Measurements from ENCODE around the gene CYP2C19. TPM values are rescaled to one million over a fixed set of nuclear protein-coding genes. Genes with fewer than 3 reads are reported as not detected.
"Not testable (repeated sequence)": the region's sequence is repeated elsewhere in the genome, so short reads cannot be mapped to it uniquely, and the experiment has no call there.

Gene CYP2C19
- total RNA-seq, 1 experiment from 2014 or later = not detected

GRCh38 chr10:94760586-94761178 lies 1.8 kb upstream of the CYP2C19 start:
- Histone ChIP-seq H3K4me2 (ENCODE audit: low read length) (no peak overlapping the region), H3K4me3 (ENCODE audit: low read length) (no peak overlapping the region), H3K9me2 (replicated peaks; ENCODE audit: low read length) (no peaks in the 10 kb centered on the region), H3K79me2 (ENCODE audit: low read length) (no peaks in the 10 kb centered on the region), H3K4me1 (ENCODE audit: insufficient read depth, low read length) (no peaks in the 10 kb centered on the region), H2AFZ (ENCODE audit: low read length) (no peak overlapping the region), H3K9me3 (ENCODE audit: low read length) (no peaks in the 10 kb centered on the region), H3K36me3 (ENCODE audit: low read depth, low read length) (no peaks in the 10 kb centered on the region), H3F3A (ENCODE audit: low read length, unreplicated experiment) (no peaks in the 10 kb centered on the region), H3K27ac (ENCODE audit: low read length) (no peak overlapping the region), H4K20me1 (ENCODE audit: low read length) (no peaks in the 10 kb centered on the region), H3K27me3 (ENCODE audit: low read length) (no peaks in the 10 kb centered on the region), H3K9ac (ENCODE audit: low read length) (no peak overlapping the region)
- ATAC-seq (no peak), DNase-seq (no peak)
- no peak for TF ChIP-seq CTCF (conservative IDR thresholded peaks at IDR 0.05; ENCODE audit: low read depth, low read length)
- no peak for TF ChIP-seq EZH2phosphoT487 (IDR thresholded peaks at IDR 0.05; ENCODE audit: borderline replicate concordance, low read length)
- no peak for TF ChIP-seq EZH2 (IDR thresholded peaks at IDR 0.05; ENCODE audit: low read length, unreplicated experiment)
- BruUV-seq (replicated peaks) = no TSS peak
- intact Hi-C loops (cut with micrococcal nuclease) = no loop called here
- ChIA-PET CTCF (no interaction called here), POLR2A (ENCODE audit: unreplicated experiment) (no interaction called here)

- H3K9ac ChIP-seq (ENCODE audit: low read length); H3K27me3 ChIP-seq (ENCODE audit: low read length); DNase-seq; H3K9me3 ChIP-seq (ENCODE audit: low read length); intact Hi-C loops (cut with micrococcal nuclease); ATAC-seq; H3K36me3 ChIP-seq (ENCODE audit: low read depth, low read length); H3K27ac ChIP-seq (ENCODE audit: low read length); POLR2A ChIA-PET (ENCODE audit: unreplicated experiment); CTCF ChIA-PET; H4K20me1 ChIP-seq (ENCODE audit: low read length); H3K4me3 ChIP-seq (ENCODE audit: low read length); BruUV-seq (replicated peaks); H2AFZ ChIP-seq (ENCODE audit: low read length); H3K4me2 ChIP-seq (ENCODE audit: low read length); H3K79me2 ChIP-seq (ENCODE audit: low read length); H3F3A ChIP-seq (ENCODE audit: low read length, unreplicated experiment); H3K9me2 ChIP-seq (replicated peaks; ENCODE audit: low read length); H3K4me1 ChIP-seq (ENCODE audit: insufficient read depth, low read length): not testable (repeated sequence)
Observed at GRCh38 chr10:94775425-94775824, 12.9 kb downstream of the CYP2C19 start.

GRCh38 chr10:94777886-94778458 lies 15.5 kb downstream of the CYP2C19 start:
- H3K27me3 ChIP-seq (ENCODE audit: low read length) = no peaks in the 10 kb centered on the region
- POLR2A ChIA-PET (ENCODE audit: unreplicated experiment) = no interaction called here
- H3F3A ChIP-seq (ENCODE audit: low read length, unreplicated experiment) = no peaks in the 10 kb centered on the region
- H3K4me2 ChIP-seq (ENCODE audit: low read length) = no peak overlapping the region
- no peak overlapping the region for H2AFZ ChIP-seq (ENCODE audit: low read length)
- intact Hi-C loops (cut with micrococcal nuclease) = no loop called here
- ATAC-seq (no peak), DNase-seq (no peak)
- H3K36me3 ChIP-seq (ENCODE audit: low read depth, low read length) = no peaks in the 10 kb centered on the region
- H3K4me3 ChIP-seq (ENCODE audit: low read length) = no peak overlapping the region
- TF ChIP-seq EZH2 (IDR thresholded peaks at IDR 0.05; ENCODE audit: low read length, unreplicated experiment) (no peak), CTCF (conservative IDR thresholded peaks at IDR 0.05; ENCODE audit: low read depth, low read length) (no peak), EZH2phosphoT487 (IDR thresholded peaks at IDR 0.05; ENCODE audit: borderline replicate concordance, low read length) (no peak)
- H3K27ac ChIP-seq (ENCODE audit: low read length) = no peak overlapping the region
- no peaks in the 10 kb centered on the region for H3K9me3 ChIP-seq (ENCODE audit: low read length)
- no peaks in the 10 kb centered on the region for H4K20me1 ChIP-seq (ENCODE audit: low read length)
- no TSS peak for BruUV-seq (replicated peaks)
- no peaks in the 10 kb centered on the region for H3K9me2 ChIP-seq (replicated peaks; ENCODE audit: low read length)
- H3K4me1 ChIP-seq (ENCODE audit: insufficient read depth, low read length) = no peaks in the 10 kb centered on the region
- no peaks in the 10 kb centered on the region for H3K79me2 ChIP-seq (ENCODE audit: low read length)
- CTCF ChIA-PET = no interaction called here
- H3K9ac ChIP-seq (ENCODE audit: low read length) = no peak overlapping the region
